ENCODE measurements around the gene ADGRG6. TPM values are rescaled to one million over a fixed set of nuclear protein-coding genes. Genes with fewer than 3 reads are reported as not detected.

Gene ADGRG6
- total RNA-seq, 1 donor from 2014 or later, result 2.5 TPM

DNA sequence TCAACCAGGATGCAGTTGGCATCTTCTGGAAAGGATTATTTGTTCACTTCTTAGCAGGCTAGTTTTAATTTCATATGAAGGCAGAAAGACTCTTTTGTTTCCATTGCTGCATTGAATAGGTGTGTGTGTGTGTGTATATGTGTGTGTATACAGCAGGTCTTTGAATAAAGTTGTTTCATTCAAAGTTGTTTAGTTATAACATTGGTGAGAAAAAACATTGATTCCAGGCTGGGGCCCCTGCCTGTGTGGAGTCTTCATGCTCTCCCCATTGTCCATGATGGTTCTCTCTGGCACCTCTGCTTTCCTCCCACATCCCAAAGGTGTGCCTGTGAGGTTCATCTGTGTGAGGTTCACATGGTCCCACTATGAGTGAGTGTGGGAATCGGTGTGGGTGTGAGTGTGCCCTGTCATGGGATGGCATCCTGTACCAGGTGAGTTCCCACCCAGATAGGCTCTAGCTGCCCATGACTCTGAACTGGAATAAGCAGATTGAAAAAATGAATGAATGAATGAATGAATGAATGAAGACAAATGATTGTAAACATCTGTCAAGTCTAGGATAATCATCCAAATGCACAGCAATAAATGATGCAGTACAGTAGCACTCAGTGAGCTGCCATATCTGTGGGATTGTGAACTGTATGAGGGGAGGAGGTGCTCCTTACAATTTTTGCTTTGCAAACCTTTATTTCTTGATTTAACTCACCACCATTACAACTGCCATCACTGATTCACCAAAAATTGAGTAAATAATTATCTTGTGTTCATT is 156.0 kb downstream of the ADGRG6 start:
- H3K27ac Mint-ChIP-seq (ENCODE audit: unreplicated experiment), result no peak overlapping the region
- peaks cover 19% of the 10 kb centered on the region for H3K4me1 Mint-ChIP-seq (ENCODE audit: low read depth)
- no peak overlapping the region for H3K4me3 Mint-ChIP-seq (ENCODE audit: unreplicated experiment)
- no peaks in the 10 kb centered on the region for H3K27me3 Mint-ChIP-seq (ENCODE audit: low read depth)
- TF ChIP-seq, protein P1, sequence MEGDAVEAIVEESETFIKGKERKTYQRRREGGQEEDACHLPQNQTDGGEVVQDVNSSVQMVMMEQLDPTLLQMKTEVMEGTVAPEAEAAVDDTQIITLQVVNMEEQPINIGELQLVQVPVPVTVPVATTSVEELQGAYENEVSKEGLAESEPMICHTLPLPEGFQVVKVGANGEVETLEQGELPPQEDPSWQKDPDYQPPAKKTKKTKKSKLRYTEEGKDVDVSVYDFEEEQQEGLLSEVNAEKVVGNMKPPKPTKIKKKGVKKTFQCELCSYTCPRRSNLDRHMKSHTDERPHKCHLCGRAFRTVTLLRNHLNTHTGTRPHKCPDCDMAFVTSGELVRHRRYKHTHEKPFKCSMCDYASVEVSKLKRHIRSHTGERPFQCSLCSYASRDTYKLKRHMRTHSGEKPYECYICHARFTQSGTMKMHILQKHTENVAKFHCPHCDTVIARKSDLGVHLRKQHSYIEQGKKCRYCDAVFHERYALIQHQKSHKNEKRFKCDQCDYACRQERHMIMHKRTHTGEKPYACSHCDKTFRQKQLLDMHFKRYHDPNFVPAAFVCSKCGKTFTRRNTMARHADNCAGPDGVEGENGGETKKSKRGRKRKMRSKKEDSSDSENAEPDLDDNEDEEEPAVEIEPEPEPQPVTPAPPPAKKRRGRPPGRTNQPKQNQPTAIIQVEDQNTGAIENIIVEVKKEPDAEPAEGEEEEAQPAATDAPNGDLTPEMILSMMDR (IDR thresholded peaks at IDR 0.05), result no peak
- H3K36me3 Mint-ChIP-seq (ENCODE audit: low read depth), result no peaks in the 10 kb centered on the region
- H3K9me3 Mint-ChIP-seq (ENCODE audit: low read depth), result no peaks in the 10 kb centered on the region
- no peak for DNase-seq (ENCODE audit: low spot score)

GRCh38 chr6:142458836-142459235 is 157.0 kb downstream of the ADGRG6 start:
- Mint-ChIP-seq H3K4me3 (ENCODE audit: unreplicated experiment) (no peak overlapping the region), H3K36me3 (ENCODE audit: low read depth) (no peaks in the 10 kb centered on the region), H3K27ac (ENCODE audit: unreplicated experiment) (no peak overlapping the region), H3K9me3 (ENCODE audit: low read depth) (no peaks in the 10 kb centered on the region), H3K4me1 (ENCODE audit: low read depth) (peaks cover 19% of the 10 kb centered on the region), H3K27me3 (ENCODE audit: low read depth) (no peaks in the 10 kb centered on the region)
- TF ChIP-seq, protein P1 (IDR thresholded peaks at IDR 0.05), result no peak
- DNase-seq (ENCODE audit: low spot score), result no peak

GRCh38 chr6:142459271-142459670 is 157.5 kb downstream of the ADGRG6 start:
- peaks cover 19% of the 10 kb centered on the region for H3K4me1 Mint-ChIP-seq (ENCODE audit: low read depth)
- no peaks in the 10 kb centered on the region for H3K9me3 Mint-ChIP-seq (ENCODE audit: low read depth)
- H3K27me3 Mint-ChIP-seq (ENCODE audit: low read depth), result no peaks in the 10 kb centered on the region
- no peak overlapping the region for H3K27ac Mint-ChIP-seq (ENCODE audit: unreplicated experiment)
- no peaks in the 10 kb centered on the region for H3K36me3 Mint-ChIP-seq (ENCODE audit: low read depth)
- H3K4me3 Mint-ChIP-seq (ENCODE audit: unreplicated experiment), result no peak overlapping the region
- no peak for DNase-seq (ENCODE audit: low spot score)
- TF ChIP-seq, protein P1 (IDR thresholded peaks at IDR 0.05), result no peak

- TF ChIP-seq, protein P1 (IDR thresholded peaks at IDR 0.05), result peak; percentile 19
- Mint-ChIP-seq H3K4me3 (ENCODE audit: unreplicated experiment) (no peak overlapping the region), H3K27ac (ENCODE audit: unreplicated experiment) (no peak overlapping the region), H3K36me3 (ENCODE audit: low read depth) (no peaks in the 10 kb centered on the region), H3K27me3 (ENCODE audit: low read depth) (no peaks in the 10 kb centered on the region), H3K4me1 (ENCODE audit: low read depth) (peaks cover 6% of the 10 kb centered on the region), H3K9me3 (ENCODE audit: low read depth) (no peaks in the 10 kb centered on the region)
- DNase-seq (ENCODE audit: low spot score), result no peak
Measured at GRCh38 chr6:142462260-142462659, 160.5 kb downstream of the ADGRG6 start.

GRCh38 chr6:142463988-142464387 is 162.2 kb downstream of the ADGRG6 start:
- DNase-seq (ENCODE audit: low spot score), result no peak
- TF ChIP-seq, protein P1 (IDR thresholded peaks at IDR 0.05), result no peak
- H3K4me3 Mint-ChIP-seq (ENCODE audit: unreplicated experiment), result no peak overlapping the region
- no peaks in the 10 kb centered on the region for H3K9me3 Mint-ChIP-seq (ENCODE audit: low read depth)
- H3K27me3 Mint-ChIP-seq (ENCODE audit: low read depth), result no peaks in the 10 kb centered on the region
- no peaks in the 10 kb centered on the region for H3K36me3 Mint-ChIP-seq (ENCODE audit: low read depth)
- H3K27ac Mint-ChIP-seq (ENCODE audit: unreplicated experiment), result no peak overlapping the region
- peaks cover 3% of the 10 kb centered on the region for H3K4me1 Mint-ChIP-seq (ENCODE audit: low read depth)
